HepG2 (cell line): ENCODE results near the gene MMP28. TPM values are rescaled to one million over a fixed set of nuclear protein-coding genes. Genes with fewer than 3 reads are reported as not detected.

ENCODE experiments used
- ARID4A ChIP-seq: sonication (generic); formaldehyde crosslinking; IDR thresholded peaks from 2 replicates; pipeline ENCODE4 v1.5.0; 2020; ENCODE audit warnings: mild to moderate bottlenecking, missing genetic modification reagents, borderline replicate concordance
- BATF2 ChIP-seq: sonication (generic); formaldehyde crosslinking; IDR thresholded peaks from 2 replicates; pipeline ENCODE4 v1.8.0; 2022; ENCODE audit warnings: mild to moderate bottlenecking, missing genetic modification reagents, moderate library complexity
- CBX5 ChIP-seq: sonication (generic); formaldehyde crosslinking; IDR thresholded peaks from 2 replicates; pipeline ENCODE4 v1.4.0; 2020; ENCODE audit warnings: missing genetic modification reagents, borderline replicate concordance
- CENPBD1 ChIP-seq: sonication (generic); formaldehyde crosslinking; IDR thresholded peaks from 2 replicates; pipeline ENCODE4 v1.8.0; 2022; ENCODE audit warnings: missing genetic modification reagents, low read depth, mild to moderate bottlenecking, borderline replicate concordance
- DMAP1 ChIP-seq: IDR thresholded peaks from 2 replicates; pipeline ENCODE4 v1.6.1; 2016
- FOSL1 ChIP-seq: sonication (generic); formaldehyde crosslinking; IDR thresholded peaks from 2 replicates; pipeline ENCODE4 v1.9.0; 2021; ENCODE audit warnings: missing genetic modification reagents, borderline replicate concordance
- HOXA7 ChIP-seq: sonication (generic); formaldehyde crosslinking; IDR thresholded peaks from 2 replicates; pipeline ENCODE4 v1.8.1; 2022; ENCODE audit warnings: mild to moderate bottlenecking, missing genetic modification reagents, moderate library complexity
- IRX3 ChIP-seq: sonication (generic); formaldehyde crosslinking; IDR thresholded peaks from 2 replicates; pipeline ENCODE4 v1.8.1; 2023; ENCODE audit warnings: mild to moderate bottlenecking, low read depth, missing genetic modification reagents, borderline replicate concordance
- KAT8 ChIP-seq: IDR thresholded peaks from 2 replicates; pipeline ENCODE4 v1.6.1; 2016; ENCODE audit warnings: missing genetic modification reagents, missing compliant biosample characterization
- KLF16 ChIP-seq, 2 experiments: sonication (generic) in 1 of 2; formaldehyde crosslinking in 1 of 2; IDR thresholded peaks; 2 replicates each; pipeline versions ENCODE4 v1.6.1 to v1.8.0; 2016 to 2023; ENCODE audit warnings: missing genetic modification reagents in 2 of 2, missing compliant biosample characterization in 1 of 2
- MYC ChIP-seq: sonication (generic); formaldehyde crosslinking; IDR thresholded peaks from 2 replicates; pipeline ENCODE4 v1.9.0; 2021; ENCODE audit warnings: missing genetic modification reagents, borderline replicate concordance
- NKX3-1 ChIP-seq: sonication (generic); formaldehyde crosslinking; IDR thresholded peaks from 2 replicates; pipeline ENCODE4 v1.5.0; 2020; ENCODE audit warnings: missing genetic modification reagents
- SKI ChIP-seq: fragments of 450-650 bp; IDR thresholded peaks from one replicate; pipeline ENCODE4 v1.6.1; 2018; ENCODE audit warnings: mild to moderate bottlenecking; ENCODE audit not compliant: partially characterized antibody
- THAP7 ChIP-seq: sonication (generic); formaldehyde crosslinking; IDR thresholded peaks from 2 replicates; pipeline ENCODE4 v1.8.1; 2023; ENCODE audit warnings: mild to moderate bottlenecking, missing genetic modification reagents
- ZBTB43 ChIP-seq: sonication (generic); formaldehyde crosslinking; conservative IDR thresholded peaks from 2 replicates; pipeline ENCODE4 v1.4.0; 2020; ENCODE audit warnings: missing genetic modification reagents
- ZNF441 ChIP-seq: sonication (generic); formaldehyde crosslinking; IDR thresholded peaks from 2 replicates; pipeline ENCODE4 v1.7.0; 2021; ENCODE audit warnings: missing genetic modification reagents, borderline replicate concordance
- ZNF503 ChIP-seq: sonication (generic); formaldehyde crosslinking; IDR thresholded peaks from 2 replicates; pipeline ENCODE4 v1.4.0; 2020; ENCODE audit warnings: missing genetic modification reagents
- ZNF570 ChIP-seq: sonication (generic); formaldehyde crosslinking; IDR thresholded peaks from 2 replicates; pipeline ENCODE4 v1.4.0; 2020; ENCODE audit warnings: mild to moderate bottlenecking, missing genetic modification reagents, borderline replicate concordance
- polyA plus RNA-seq, 8 experiments: library from polyadenylated mRNA; depleted of rRNA in 3 of 8; stranded (reverse) in 7 of 8; unstranded in 1 of 8; fragments of >200 nt; fragmentation: Illumina TruSeq in 4 of 8; extraction: Trizol in 4 of 8; gene quantifications; 2 replicates each; pipeline versions ENCODE4 v1.2.1 to v1.2.3, GENCODE V29; 2011 to 2016; ENCODE audit warnings: low read depth in 4 of 8, missing spikeins in 1 of 8, mixed read lengths in 1 of 8; ENCODE audit not compliant: insufficient read depth in 1 of 8
- total RNA-seq, 5 experiments: library from RNA; depleted of rRNA; stranded (reverse); fragments of >200 nt; fragmentation: Illumina TruSeq; extraction: Trizol; gene quantifications; 2 replicates each; pipeline ENCODE4 v1.2.3, GENCODE V29; 2016; ENCODE audit warnings: low read depth in 1 of 5

Gene MMP28
- total and polyA plus RNA-seq, 2 of the 13 experiments (the other 11 are each of a cell fraction or from before 2014, with no cell fraction given) = not detected

- peak; percentile 89 for TF ChIP-seq ARID4A (CRISPR knock-in tag)
- 0 out of 2 replicates have a peak, but pooled peaks have one; percentile 44 for TF ChIP-seq ZBTB43 (CRISPR knock-in tag)
- TF ChIP-seq SKI = peak; percentile 28
- no peak; the same call in 1 of the 2 replicates for TF ChIP-seq ZNF503 (CRISPR knock-in tag)
- TF ChIP-seq KAT8 (CRISPR knock-in tag) = peak; percentile 54; the same call in 1 of the 2 replicates
- peak; percentile 91 for TF ChIP-seq DMAP1
- peak; percentile 94; the same call in 1 of the 2 replicates for TF ChIP-seq CENPBD1 (CRISPR knock-in tag)
- 0 out of 2 replicates have a peak, but pooled peaks have one; percentile 45 for TF ChIP-seq ZNF570
- TF ChIP-seq THAP7 = no peak; the same call in 1 of the 2 replicates
- peak; percentile 75 for TF ChIP-seq MYC
- TF ChIP-seq BATF2 (CRISPR knock-in tag) = peak; percentile 76; the same call in 1 of the 2 replicates
- TF ChIP-seq NKX3-1 = peak; percentile 68; the same call in 1 of the 2 replicates
- TF ChIP-seq ZNF441 (CRISPR knock-in tag) = peak; percentile 55; the same call in 1 of the 2 replicates
- TF ChIP-seq HOXA7 (CRISPR knock-in tag) = peak; percentile 94; the same call in 1 of the 2 replicates
- peak in 1 of 2 experiments; percentile 19; a peak in 1 of 4 replicates for TF ChIP-seq KLF16 (CRISPR knock-in tag; IDR thresholded peaks at IDR 0.05)
- peak; percentile 57; the same call in 1 of the 2 replicates for TF ChIP-seq IRX3 (CRISPR knock-in tag)
- TF ChIP-seq FOSL1 (CRISPR knock-in tag) = no peak
- TF ChIP-seq CBX5 = peak; percentile 18; the same call in 1 of the 2 replicates
These were observed 13.8 kb upstream of the MMP28 start, which contains the start of gene TAF15 (continued) for GRCh38 chr17:35808962-35809854.
